A172 (cell line): ENCODE results near the gene BDH1. TPM values are rescaled to one million over a fixed set of nuclear protein-coding genes. Genes with fewer than 3 reads are reported as not detected.

Experiments used
- DNase-seq: peaks from one replicate; pipeline ENCODE4 v3.0.0-alpha.2; 2015; ENCODE audit warnings: low spot score
- total RNA-seq: library from RNA; depleted of rRNA; stranded (reverse); fragments of >200 nt; shearing (Covaris generic); gene quantifications from 2 replicates; pipeline ENCODE4 v1.2.3, GENCODE V29; 2014

BDH1 gene
- total RNA-seq, 1 experiment from 2014 or later = not detected

- no peak for DNase-seq
Observed at GRCh38 chr3:197549261-197549885, 6.4 kb downstream of the BDH1 start.

DNA sequence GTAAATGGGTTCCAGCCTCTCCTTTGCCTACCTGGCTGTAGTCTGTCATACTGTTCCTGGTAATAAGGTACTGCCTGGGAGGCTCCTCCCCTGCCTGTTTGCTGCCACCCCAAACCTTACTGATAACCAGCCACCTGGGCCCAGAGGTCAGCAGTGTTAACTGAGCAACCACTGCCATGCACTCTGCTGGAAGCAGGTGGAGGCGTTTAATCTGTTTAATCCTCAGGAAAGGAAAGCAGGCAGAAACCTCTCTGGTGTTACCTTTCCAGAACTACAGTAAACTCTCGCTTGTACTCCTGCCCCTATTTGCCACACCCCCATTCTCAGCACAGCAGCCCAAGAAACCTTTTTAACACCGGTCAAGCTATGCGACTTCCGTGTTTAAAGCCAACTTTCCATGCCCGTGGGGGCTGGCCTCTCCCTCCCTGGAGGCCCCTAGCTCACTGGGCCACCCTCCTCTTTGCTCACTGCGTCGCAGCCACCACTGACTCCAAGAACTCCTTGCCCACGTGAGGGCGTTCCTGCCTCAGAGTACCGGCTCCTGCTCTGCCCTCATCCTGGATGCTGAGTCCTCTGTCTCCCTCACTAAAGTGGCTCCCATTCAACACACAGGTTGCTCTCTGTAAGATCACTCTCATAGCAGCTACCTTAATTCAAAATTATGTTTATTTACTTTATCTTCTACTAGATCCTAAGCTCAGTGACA is 8.3 kb downstream of the BDH1 start:
- DNase-seq = no peak

GRCh38 chr3:197546307-197547085 is 9.3 kb downstream of the BDH1 start:
- no peak for DNase-seq

GRCh38 chr3:197545571-197545970 is 10.2 kb downstream of the BDH1 start:
- no peak for DNase-seq

GRCh38 chr3:197545101-197545500 is 10.7 kb downstream of the BDH1 start:
- DNase-seq = no peak

- no peak for DNase-seq
Observed at GRCh38 chr3:197542741-197543454, 12.9 kb downstream of the BDH1 start.

DNA sequence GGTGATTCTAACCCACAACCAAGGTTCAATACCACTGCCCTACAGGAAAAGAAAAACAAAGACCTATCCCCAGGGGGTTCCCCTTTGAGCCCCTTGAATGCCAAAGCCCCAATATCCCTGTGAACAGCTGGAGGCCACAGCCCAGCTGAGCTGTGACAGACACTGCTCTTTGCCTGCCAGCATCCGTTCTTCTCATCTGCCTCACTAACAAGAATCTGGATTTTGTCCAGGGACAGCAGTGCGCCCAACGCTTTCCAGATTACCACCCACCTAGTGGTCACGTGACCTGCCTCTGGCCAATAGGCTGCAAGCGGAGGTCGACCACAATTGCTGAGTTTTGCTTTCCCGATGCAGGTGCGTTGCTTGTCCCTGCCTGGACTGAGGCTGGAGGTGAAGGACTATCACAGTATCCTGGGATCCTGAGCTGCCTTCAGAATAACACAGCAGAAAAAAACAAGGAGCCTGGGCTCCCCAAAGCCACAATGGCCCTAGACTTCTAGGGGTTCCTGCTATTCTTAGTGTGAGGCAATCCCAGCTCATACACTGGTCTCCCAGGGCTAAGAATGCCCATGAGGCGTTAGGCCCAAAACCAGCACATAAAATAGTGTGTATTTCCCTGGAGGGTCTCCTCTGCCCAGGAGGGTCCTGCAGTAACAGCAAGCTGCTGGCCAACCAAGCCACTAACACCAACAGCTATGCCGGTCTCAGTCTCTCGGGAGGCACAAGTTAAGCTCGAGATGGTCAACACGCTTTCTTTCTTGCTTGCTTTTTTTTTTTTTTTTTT is 13.8 kb downstream of the BDH1 start:
- DNase-seq = peak; percentile 93

DNA sequence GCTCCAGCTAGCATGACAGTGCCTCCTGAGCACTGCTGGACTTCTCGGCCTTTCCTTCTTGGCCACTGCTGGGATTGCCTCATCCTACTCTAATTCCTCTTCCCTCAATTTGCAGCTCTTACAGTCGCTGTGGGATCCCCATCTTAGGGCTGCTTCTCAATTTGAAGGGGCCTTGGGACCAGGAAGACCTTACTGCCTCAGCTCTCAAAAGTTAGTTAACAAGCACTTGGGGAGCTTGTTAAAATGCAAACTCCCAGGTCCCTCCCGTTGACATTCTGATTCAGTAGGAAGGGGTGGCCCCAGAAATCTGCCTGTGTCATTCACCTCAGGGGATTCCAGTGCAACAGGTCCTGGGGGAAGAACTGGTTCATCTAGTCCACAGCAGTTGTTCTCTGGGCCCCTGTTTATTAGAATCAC is 14.8 kb downstream of the BDH1 start:
- no peak for DNase-seq

DNA sequence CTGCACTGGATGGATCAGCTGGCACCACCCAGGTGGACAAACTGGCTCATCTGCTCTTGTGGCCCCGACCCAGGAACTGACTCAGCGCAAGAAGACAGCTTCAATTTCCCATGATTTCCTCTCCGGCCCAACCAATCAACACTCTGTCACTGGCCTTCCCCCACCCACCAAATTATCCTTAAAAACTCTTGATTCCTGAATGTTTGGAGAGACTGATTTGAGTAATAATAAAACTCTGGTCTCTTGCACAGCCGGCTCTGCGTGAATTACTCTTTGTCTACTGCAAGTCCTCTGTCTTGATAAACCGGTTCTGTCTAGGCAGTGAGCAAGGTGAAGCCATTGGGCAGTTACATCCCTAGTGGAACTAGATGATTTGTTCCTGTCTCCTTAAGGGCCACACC is 16.1 kb downstream of the BDH1 start:
- peak; percentile 30 for DNase-seq

DNA sequence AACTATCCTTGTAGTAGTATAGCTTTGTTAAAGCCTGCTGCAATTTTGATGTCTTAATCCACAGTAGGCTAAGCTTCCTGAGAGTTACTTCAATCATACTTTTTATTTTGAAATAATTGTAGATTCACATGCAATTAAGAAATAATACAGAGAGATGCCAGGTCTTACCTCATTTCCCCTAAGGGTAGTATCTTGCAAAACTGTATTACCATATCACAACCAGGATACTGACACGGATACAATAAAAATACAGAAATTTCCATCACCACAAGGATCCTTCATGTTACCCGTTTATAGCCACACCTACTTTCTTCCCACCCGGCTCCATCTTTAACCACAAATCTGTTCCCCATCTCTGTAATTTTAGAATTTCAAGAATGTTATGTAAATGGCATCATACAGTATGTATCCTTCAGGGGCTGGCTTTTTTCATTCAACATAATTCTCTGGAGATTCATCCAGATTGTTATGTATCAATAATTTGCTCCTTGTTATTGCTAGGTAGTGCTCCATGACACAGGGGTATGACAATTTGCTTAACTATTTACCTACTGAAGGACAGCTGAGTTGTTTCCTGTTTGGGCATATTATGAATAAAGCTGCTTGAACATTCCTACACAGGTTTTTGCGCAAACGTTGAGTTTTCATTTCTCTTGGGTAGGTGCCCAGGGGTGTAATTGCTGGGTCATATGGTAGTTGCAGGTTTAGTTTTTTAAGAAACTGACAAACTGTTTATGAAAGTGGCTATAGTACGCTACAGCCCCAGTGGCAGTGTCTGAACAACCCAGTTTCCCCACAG is 21.6 kb downstream of the BDH1 start:
- DNase-seq = no peak

DNA sequence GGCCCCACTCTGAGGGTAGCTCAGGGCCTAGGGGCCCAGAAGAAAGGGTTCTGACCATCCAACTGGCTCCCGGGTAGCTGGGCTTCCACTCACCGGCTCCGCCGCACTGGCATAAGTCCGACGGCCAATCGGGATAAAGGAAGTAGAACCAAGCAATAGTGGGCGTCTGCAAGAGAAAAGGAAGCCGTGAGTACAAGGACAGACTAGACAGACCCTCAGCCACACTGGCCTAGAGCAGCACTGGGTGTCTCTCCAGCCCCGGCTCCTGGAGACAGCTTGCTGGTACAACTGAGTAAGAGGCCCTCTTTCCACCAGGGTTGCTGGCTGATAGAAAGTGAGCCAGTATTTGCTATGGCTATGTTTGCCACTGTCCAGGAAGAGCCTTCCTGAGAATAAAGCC is 22.4 kb downstream of the BDH1 start:
- DNase-seq = no peak

DNA sequence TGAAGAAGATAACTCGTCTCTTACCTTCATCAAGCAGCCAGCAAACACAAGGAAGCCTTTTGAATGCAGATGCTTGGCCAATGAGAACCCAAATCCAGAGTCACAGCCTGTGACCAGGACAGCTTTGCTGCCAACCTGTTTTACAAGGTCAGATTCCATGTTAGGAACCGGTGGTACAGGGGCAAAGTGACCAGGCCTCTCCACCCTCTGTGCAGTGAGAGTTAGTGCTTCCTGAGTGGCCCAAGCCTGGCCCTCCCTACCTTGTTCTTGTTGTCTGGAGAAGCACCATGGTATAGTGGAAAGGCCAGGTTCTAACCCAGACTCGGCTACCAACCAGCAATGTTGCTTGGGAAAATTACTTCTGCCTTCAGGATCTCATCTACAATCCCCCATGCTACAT is 23.4 kb downstream of the BDH1 start:
- no peak for DNase-seq

GRCh38 chr3:197528190-197528589 is 27.6 kb downstream of the BDH1 start:
- DNase-seq = no peak

- no peak for DNase-seq
Observed at GRCh38 chr3:197527569-197527968, 28.2 kb downstream of the BDH1 start.

- DNase-seq = no peak
Observed at GRCh38 chr3:197525706-197526105, 30.1 kb downstream of the BDH1 start.

GRCh38 chr3:197524128-197524527 is 31.6 kb downstream of the BDH1 start:
- no peak for DNase-seq

DNA sequence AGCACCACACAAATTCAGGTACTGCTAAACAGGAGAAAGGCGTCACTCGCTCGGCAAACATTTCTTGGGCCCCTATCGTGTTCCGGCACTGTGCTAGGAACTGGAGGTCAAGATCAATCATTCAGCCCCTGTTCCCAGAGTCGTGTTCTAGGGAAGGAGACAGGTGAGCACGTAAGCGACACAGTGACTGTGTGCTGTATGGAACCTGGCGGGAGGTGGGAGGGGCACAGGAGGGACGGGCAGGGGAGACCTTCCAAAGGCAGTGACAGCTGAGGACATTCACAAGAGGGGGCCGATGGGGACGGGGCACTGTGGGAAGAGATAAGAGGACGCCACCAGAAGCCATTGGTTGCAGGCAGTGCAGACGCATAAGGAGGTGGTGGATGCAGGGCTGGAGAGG is 32.2 kb downstream of the BDH1 start:
- DNase-seq = no peak

DNA sequence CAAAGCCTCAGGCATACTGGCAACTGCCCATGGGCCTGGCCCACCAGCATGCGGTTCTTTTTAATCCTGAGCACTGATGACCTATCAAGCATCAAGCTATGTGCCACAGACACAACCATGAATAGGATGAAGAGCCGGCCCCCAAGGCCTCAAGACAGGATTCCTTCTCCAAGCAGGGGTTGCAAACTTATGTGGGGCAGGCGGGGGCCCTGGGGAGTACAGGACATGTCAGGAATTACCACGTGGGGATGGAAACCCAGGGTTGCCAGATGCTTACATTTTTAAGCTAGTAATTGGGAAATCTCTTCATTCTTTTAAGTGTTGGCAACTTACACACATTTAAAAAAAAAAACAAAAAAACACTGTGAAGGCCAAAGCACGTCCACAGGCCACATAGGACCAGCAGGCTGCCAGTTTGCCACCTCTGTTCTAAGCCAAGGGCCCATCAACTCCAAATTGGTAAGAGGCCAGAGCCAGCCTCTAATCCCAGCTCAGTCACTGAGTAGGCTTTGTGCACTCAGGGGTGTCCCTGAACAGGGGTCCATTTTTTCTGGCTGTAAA is 32.8 kb downstream of the BDH1 start:
- DNase-seq = no peak

DNA sequence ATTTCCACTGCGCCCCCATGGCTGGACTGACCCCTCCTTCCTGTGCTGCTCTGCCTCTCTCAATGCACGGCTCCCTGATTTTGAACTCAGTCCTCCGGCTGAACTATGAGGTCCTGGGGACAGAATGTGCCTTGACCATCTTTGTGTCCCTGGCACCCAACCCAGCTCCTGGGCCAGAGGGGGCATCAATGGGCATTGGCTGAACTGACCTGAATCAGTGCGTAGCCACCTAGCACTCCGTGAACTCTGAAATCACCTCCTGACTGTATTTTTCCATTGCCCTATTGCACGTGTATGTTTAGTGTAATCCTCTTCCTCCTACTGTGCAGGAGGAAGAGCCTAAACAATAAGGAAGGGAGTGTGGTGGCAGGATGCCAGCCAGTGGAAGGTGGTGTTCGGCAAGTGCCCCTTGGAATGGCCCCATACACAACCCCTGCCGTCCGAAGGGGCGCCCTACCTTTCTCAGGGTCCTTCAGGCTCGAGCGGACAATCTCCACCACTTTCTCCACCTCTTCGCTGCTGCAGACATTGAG is 33.5 kb downstream of the BDH1 start:
- no peak for DNase-seq
